Thyroid gland (tissue), 4 donors: ENCODE results near the gene UBASH3A. TPM values are rescaled to one million over a fixed set of nuclear protein-coding genes. Genes with fewer than 3 reads are reported as not detected.

ENCODE experiments used
- DNase-seq, 2 donors: peaks; one replicate each; pipeline ENCODE4 v3.0.0-alpha.2; 2019
- H3K27ac ChIP-seq, 3 donors: fragments of 200-600 bp; sonication (generic); 1 replicate in 2 of 3; 2 replicates in 1 of 3; pipeline ENCODE4 v1.5.1; 2016 to 2019; ENCODE audit warnings: mild to moderate bottlenecking in 1 of 3, moderate library complexity in 1 of 3
- H3K27me3 ChIP-seq: fragments of 200-600 bp; sonication (generic); one replicate; pipeline ENCODE4 v1.5.1; 2019
- H3K36me3 ChIP-seq, 2 donors: fragments of 200-600 bp; sonication (generic); one replicate each; pipeline ENCODE4 v1.5.1; 2016 to 2019
- H3K4me1 ChIP-seq, 2 donors: fragments of 200-600 bp; sonication (generic); one replicate each; pipeline ENCODE4 v1.5.1; 2017 to 2019
- H3K4me3 ChIP-seq, 3 donors: fragments of 200-600 bp; sonication (generic); replicated peaks in 1 of 3; 1 replicate in 2 of 3; 2 replicates in 1 of 3; pipeline ENCODE4 v1.5.1; 2016; ENCODE audit warnings: mild to moderate bottlenecking in 1 of 3
- H3K9me3 ChIP-seq: fragments of 200-600 bp; sonication (generic); one replicate; pipeline ENCODE4 v1.5.1; 2017
- CTCF ChIP-seq, 6 experiments: fragments of 200-600 bp in 3 of 6; fragments of 450-650 bp in 3 of 6; sonication (generic) in 3 of 6; IDR thresholded peaks; one replicate each; pipeline ENCODE4 v1.5.1; 2016 to 2019; ENCODE audit warnings: antibody characterized with exemption in 6 of 6, mild to moderate bottlenecking in 2 of 6, inconsistent platforms in 1 of 6, moderate library complexity in 1 of 6
- POLR2A ChIP-seq, 2 donors: fragments of 450-650 bp; IDR thresholded peaks; one replicate each; pipeline ENCODE4 v1.6.1; 2017; ENCODE audit warnings: antibody characterized with exemption in 2 of 2, mild to moderate bottlenecking in 2 of 2, moderate library complexity in 1 of 2
- WGBS, 2 donors: methylation state at CpG; one replicate each; pipeline ENCODE4 v1.1.5; 2017; 5-methylcytosine and 5-hydroxymethylcytosine counted together
- intact Hi-C: fragments of 100-400 bp; cut with DNase I; formaldehyde crosslinking; loops from one replicate; pipeline ENCODE4 v1.15.1; 2023
- total RNA-seq, 4 donors: library from RNA; depleted of rRNA; stranded (reverse); fragments of >200 nt; gene quantifications; one replicate each; pipeline ENCODE4 v1.2.3, GENCODE V29; 2016

The UBASH3A gene
- total RNA-seq, 4 donors from 2014 or later: 0.54 to 1.3 (median 0.81) TPM; not detected in 1

GRCh38 chr21:42479582-42479981 lies 75.9 kb downstream of the UBASH3A start:
- intact Hi-C loops: no loop called here
- Histone ChIP-seq H3K9me3 (no peaks in the 10 kb centered on the region), H3K27me3 (no peaks in the 10 kb centered on the region), H3K27ac (no peak overlapping the region), H3K4me3 (no peak overlapping the region), H3K36me3 (no peaks in the 10 kb centered on the region), H3K4me1 (no peaks in the 10 kb centered on the region)
- WGBS, 2 donors: 81 to 89% methylated on average over 5 of the region's 5 CpGs
- TF ChIP-seq CTCF (IDR thresholded peaks at IDR 0.05): no peak
- TF ChIP-seq POLR2A (IDR thresholded peaks at IDR 0.05): no peak
- no peak for DNase-seq

DNA sequence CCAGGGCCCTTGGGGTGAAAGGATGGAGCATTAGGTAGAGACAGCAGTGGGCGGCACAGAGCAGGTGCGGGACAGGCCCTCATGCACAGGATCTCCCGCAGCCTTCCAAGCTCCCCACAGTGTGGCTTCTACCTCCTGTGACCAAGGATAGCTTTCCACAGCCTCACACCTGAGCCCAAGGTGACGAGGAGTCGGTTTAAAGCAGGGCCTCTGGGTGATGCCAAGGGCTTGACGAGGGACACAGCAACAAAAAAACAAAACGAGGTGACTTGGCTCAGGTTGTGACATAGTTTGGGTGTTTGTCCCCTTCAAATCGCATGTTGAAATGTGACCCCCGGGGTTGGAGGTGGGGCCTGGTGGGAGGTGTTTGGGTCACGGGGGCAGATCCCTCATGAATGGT lies 77.0 kb downstream of the UBASH3A start:
- Histone ChIP-seq H3K4me1 (no peaks in the 10 kb centered on the region), H3K4me3 (no peak overlapping the region), H3K27me3 (no peaks in the 10 kb centered on the region), H3K36me3 (no peaks in the 10 kb centered on the region), H3K9me3 (no peaks in the 10 kb centered on the region), H3K27ac (no peak overlapping the region)
- no peak for TF ChIP-seq CTCF (IDR thresholded peaks at IDR 0.05)
- no peak for TF ChIP-seq POLR2A (IDR thresholded peaks at IDR 0.05)
- 88 to 91% methylated on average over 10 of the region's 10 CpGs for WGBS, 2 donors
- DNase-seq: no peak
- intact Hi-C loops: no loop called here

- no peaks in the 10 kb centered on the region for H3K9me3 ChIP-seq
- intact Hi-C loops: no loop called here
- H3K36me3 ChIP-seq: no peaks in the 10 kb centered on the region
- no peak overlapping the region for H3K4me3 ChIP-seq
- no peak overlapping the region for H3K27ac ChIP-seq
- no peak for TF ChIP-seq POLR2A (IDR thresholded peaks at IDR 0.05)
- TF ChIP-seq CTCF (IDR thresholded peaks at IDR 0.05): no peak
- WGBS, 2 donors: 92 to 93% methylated on average over 4 of the region's 4 CpGs
- no peaks in the 10 kb centered on the region for H3K27me3 ChIP-seq
- no peak for DNase-seq
- H3K4me1 ChIP-seq: no peaks in the 10 kb centered on the region
Measured at GRCh38 chr21:42481169-42481568, 77.5 kb downstream of the UBASH3A start.

- H3K4me3 ChIP-seq: no peak overlapping the region
- no peak overlapping the region for H3K27ac ChIP-seq
- H3K27me3 ChIP-seq: no peaks in the 10 kb centered on the region
- 65 to 73% methylated on average over 6 to 7 of the region's 7 CpGs for WGBS, 2 donors
- no peaks in the 10 kb centered on the region for H3K4me1 ChIP-seq
- H3K36me3 ChIP-seq: no peaks in the 10 kb centered on the region
- no peak for DNase-seq
- H3K9me3 ChIP-seq: no peaks in the 10 kb centered on the region
- intact Hi-C loops: no loop called here
- TF ChIP-seq POLR2A (IDR thresholded peaks at IDR 0.05) (no peak), CTCF (IDR thresholded peaks at IDR 0.05) (no peak)
Measured at GRCh38 chr21:42484966-42485365, 81.3 kb downstream of the UBASH3A start.

GRCh38 chr21:42486072-42486471 lies 82.4 kb downstream of the UBASH3A start:
- Histone ChIP-seq H3K27ac (no peak overlapping the region), H3K27me3 (no peaks in the 10 kb centered on the region), H3K4me3 (no peak overlapping the region), H3K9me3 (no peaks in the 10 kb centered on the region), H3K4me1 (no peaks in the 10 kb centered on the region), H3K36me3 (no peaks in the 10 kb centered on the region)
- DNase-seq: no peak
- WGBS, 2 donors: 89 to 96% methylated on average over 6 of the region's 6 CpGs
- intact Hi-C loops: no loop called here
- TF ChIP-seq POLR2A (IDR thresholded peaks at IDR 0.05): no peak
- no peak for TF ChIP-seq CTCF (IDR thresholded peaks at IDR 0.05)
